A549 (cell line): Measurements from ENCODE around the gene ASF1A.

Experiments
- CBX8 ChIP-seq: fragments of 200-600 bp; sonication (generic); IDR thresholded peaks from 2 replicates; pipeline ENCODE4 v1.6.1; 2016
- FOXS1 ChIP-seq: fragments of 250-450 bp; sonication (Bioruptor Pico); IDR thresholded peaks from 2 replicates; pipeline ENCODE4 v1.5.0; 2020; ENCODE audit warnings: mild to moderate bottlenecking, moderate library complexity
- JUNB ChIP-seq: fragments of >200 bp; sonication (Bioruptor Twin); formaldehyde crosslinking; IDR thresholded peaks from 2 replicates; pipeline ENCODE4 v1.6.1; 2016
- NPAS2 ChIP-seq: fragments of 250-450 bp; sonication (Bioruptor Pico); IDR thresholded peaks from 2 replicates; pipeline ENCODE4 v1.8.0; 2022; ENCODE audit warnings: mild to moderate bottlenecking, moderate library complexity, borderline replicate concordance
- POLR2A ChIP-seq: IDR thresholded peaks from 2 replicates; pipeline ENCODE4 v1.6.1; 2012; ENCODE audit warnings: mild to moderate bottlenecking, low read length
- RAD21 ChIP-seq, 2 experiments: fragments of >200 bp in 1 of 2; sonication (Bioruptor Twin) in 1 of 2; formaldehyde crosslinking in 1 of 2; IDR thresholded peaks in 1 of 2; conservative IDR thresholded peaks in 1 of 2; 2 replicates in 1 of 2; 3 replicates in 1 of 2; pipeline ENCODE4 v1.6.1; 2012 to 2018; ENCODE audit warnings: inconsistent platforms in 1 of 2
- RARB ChIP-seq: fragments of 250-450 bp; sonication (Bioruptor Pico); IDR thresholded peaks from 2 replicates; pipeline ENCODE4 v1.8.0; 2021; ENCODE audit warnings: mild to moderate bottlenecking, moderate library complexity
- SREBF2 ChIP-seq: fragments of 450-650 bp; IDR thresholded peaks from 2 replicates; pipeline ENCODE4 v1.6.1; 2014; ENCODE audit warnings: mild to moderate bottlenecking, moderate library complexity
- TP53 ChIP-seq: fragments of 250-450 bp; sonication (Bioruptor Pico); IDR thresholded peaks from 2 replicates; pipeline ENCODE4 v1.5.0; 2021; ENCODE audit warnings: mild to moderate bottlenecking, moderate library complexity
- ZSCAN20 ChIP-seq: fragments of 250-450 bp; sonication (Bioruptor Pico); IDR thresholded peaks from 2 replicates; pipeline ENCODE4 v1.8.0; 2022; ENCODE audit warnings: mild to moderate bottlenecking, moderate library complexity
- TF ChIP-seq, protein P1 (sequence below): fragments of >200 bp; sonication (Bioruptor Twin); formaldehyde crosslinking; IDR thresholded peaks from 3 replicates; pipeline ENCODE4 v1.5.1; 2016
- TF ChIP-seq, protein P2 (sequence below): fragments of 200-600 bp; sonication (generic); IDR thresholded peaks from 2 replicates; pipeline ENCODE4 v1.6.1; 2016; ENCODE audit warnings: antibody characterized with exemption, mild to moderate bottlenecking, moderate library complexity
- TF ChIP-seq, protein P3 (sequence below): fragments of 450-650 bp; IDR thresholded peaks from 2 replicates; pipeline ENCODE4 v1.6.1; 2014; ENCODE audit warnings: antibody characterized with exemption
- TF ChIP-seq, protein P4 (sequence below): fragments of 250-450 bp; sonication (Bioruptor Pico); IDR thresholded peaks from 2 replicates; pipeline ENCODE4 v1.5.0; 2021; ENCODE audit warnings: mild to moderate bottlenecking, moderate library complexity, borderline replicate concordance

DNA sequence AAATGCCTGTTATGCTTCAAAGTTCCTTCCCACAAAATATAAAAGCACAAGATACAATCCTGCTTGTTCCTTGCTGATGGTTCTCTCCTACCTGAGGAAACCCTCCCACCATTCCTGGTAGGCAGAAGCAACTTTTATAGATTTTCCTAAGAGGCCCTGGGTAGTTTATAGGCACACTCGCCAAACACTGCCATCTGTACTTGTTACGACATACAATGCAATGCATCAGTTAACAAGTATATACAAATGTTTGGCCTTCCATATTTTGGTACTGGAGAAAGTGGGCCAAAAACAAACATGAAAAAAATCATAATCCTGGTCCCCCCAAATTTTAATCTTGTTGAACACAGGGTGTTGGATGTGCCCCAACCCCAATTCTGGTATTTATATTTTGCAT, 24.4 kb downstream of the ASF1A start:
- TF ChIP-seq, protein P1, sequence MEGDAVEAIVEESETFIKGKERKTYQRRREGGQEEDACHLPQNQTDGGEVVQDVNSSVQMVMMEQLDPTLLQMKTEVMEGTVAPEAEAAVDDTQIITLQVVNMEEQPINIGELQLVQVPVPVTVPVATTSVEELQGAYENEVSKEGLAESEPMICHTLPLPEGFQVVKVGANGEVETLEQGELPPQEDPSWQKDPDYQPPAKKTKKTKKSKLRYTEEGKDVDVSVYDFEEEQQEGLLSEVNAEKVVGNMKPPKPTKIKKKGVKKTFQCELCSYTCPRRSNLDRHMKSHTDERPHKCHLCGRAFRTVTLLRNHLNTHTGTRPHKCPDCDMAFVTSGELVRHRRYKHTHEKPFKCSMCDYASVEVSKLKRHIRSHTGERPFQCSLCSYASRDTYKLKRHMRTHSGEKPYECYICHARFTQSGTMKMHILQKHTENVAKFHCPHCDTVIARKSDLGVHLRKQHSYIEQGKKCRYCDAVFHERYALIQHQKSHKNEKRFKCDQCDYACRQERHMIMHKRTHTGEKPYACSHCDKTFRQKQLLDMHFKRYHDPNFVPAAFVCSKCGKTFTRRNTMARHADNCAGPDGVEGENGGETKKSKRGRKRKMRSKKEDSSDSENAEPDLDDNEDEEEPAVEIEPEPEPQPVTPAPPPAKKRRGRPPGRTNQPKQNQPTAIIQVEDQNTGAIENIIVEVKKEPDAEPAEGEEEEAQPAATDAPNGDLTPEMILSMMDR, result no peak
- TF ChIP-seq POLR2A, result no peak
- TF ChIP-seq, protein P2, sequence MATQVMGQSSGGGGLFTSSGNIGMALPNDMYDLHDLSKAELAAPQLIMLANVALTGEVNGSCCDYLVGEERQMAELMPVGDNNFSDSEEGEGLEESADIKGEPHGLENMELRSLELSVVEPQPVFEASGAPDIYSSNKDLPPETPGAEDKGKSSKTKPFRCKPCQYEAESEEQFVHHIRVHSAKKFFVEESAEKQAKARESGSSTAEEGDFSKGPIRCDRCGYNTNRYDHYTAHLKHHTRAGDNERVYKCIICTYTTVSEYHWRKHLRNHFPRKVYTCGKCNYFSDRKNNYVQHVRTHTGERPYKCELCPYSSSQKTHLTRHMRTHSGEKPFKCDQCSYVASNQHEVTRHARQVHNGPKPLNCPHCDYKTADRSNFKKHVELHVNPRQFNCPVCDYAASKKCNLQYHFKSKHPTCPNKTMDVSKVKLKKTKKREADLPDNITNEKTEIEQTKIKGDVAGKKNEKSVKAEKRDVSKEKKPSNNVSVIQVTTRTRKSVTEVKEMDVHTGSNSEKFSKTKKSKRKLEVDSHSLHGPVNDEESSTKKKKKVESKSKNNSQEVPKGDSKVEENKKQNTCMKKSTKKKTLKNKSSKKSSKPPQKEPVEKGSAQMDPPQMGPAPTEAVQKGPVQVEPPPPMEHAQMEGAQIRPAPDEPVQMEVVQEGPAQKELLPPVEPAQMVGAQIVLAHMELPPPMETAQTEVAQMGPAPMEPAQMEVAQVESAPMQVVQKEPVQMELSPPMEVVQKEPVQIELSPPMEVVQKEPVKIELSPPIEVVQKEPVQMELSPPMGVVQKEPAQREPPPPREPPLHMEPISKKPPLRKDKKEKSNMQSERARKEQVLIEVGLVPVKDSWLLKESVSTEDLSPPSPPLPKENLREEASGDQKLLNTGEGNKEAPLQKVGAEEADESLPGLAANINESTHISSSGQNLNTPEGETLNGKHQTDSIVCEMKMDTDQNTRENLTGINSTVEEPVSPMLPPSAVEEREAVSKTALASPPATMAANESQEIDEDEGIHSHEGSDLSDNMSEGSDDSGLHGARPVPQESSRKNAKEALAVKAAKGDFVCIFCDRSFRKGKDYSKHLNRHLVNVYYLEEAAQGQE, result no peak
- TF ChIP-seq FOXS1 (CRISPR knock-in tag), result no peak
- TF ChIP-seq SREBF2, result no peak
- no peak for TF ChIP-seq TP53 (CRISPR knock-in tag)
- no peak for TF ChIP-seq JUNB
- TF ChIP-seq, protein P3, sequence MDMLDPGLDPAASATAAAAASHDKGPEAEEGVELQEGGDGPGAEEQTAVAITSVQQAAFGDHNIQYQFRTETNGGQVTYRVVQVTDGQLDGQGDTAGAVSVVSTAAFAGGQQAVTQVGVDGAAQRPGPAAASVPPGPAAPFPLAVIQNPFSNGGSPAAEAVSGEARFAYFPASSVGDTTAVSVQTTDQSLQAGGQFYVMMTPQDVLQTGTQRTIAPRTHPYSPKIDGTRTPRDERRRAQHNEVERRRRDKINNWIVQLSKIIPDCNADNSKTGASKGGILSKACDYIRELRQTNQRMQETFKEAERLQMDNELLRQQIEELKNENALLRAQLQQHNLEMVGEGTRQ, result no peak
- no peak for TF ChIP-seq CBX8
- TF ChIP-seq, protein P4, sequence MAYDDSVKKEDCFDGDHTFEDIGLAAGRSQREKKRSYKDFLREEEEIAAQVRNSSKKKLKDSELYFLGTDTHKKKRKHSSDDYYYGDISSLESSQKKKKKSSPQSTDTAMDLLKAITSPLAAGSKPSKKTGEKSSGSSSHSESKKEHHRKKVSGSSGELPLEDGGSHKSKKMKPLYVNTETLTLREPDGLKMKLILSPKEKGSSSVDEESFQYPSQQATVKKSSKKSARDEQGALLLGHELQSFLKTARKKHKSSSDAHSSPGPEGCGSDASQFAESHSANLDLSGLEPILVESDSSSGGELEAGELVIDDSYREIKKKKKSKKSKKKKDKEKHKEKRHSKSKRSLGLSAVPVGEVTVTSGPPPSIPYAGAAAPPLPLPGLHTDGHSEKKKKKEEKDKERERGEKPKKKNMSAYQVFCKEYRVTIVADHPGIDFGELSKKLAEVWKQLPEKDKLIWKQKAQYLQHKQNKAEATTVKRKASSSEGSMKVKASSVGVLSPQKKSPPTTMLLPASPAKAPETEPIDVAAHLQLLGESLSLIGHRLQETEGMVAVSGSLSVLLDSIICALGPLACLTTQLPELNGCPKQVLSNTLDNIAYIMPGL (CRISPR knock-in tag), result no peak
- no peak for TF ChIP-seq RAD21 (conservative IDR thresholded peaks at IDR 0.05 in 1 of 2, IDR thresholded peaks at IDR 0.05 in 1 of 2)
- TF ChIP-seq NPAS2, result no peak
- TF ChIP-seq RARB (CRISPR knock-in tag), result no peak
- TF ChIP-seq ZSCAN20 (CRISPR knock-in tag), result no peak
